Measurements from ENCODE around the gene CMYA5.

CMYA5 gene

GRCh38 chr5:79814699-79815098 lies 125.1 kb downstream of the CMYA5 start:
- Histone ChIP-seq H4K20me1 (ENCODE audit: insufficient read depth) (no peaks in the 10 kb centered on the region), H3K27me3 (ENCODE audit: insufficient read depth, low read depth) (no peaks in the 10 kb centered on the region), H3K9ac (no peak overlapping the region), H3K4me2 (no peak overlapping the region), H3K79me2 (ENCODE audit: insufficient read depth, low read depth) (no peaks in the 10 kb centered on the region), H3K4me3 (IDR thresholded peaks at IDR 0.05; ENCODE audit: insufficient read depth, low read depth, low read length) (no peak overlapping the region), H3K36me3 (ENCODE audit: insufficient read depth) (no peaks in the 10 kb centered on the region), H3K4me1 (ENCODE audit: low read depth, poor library complexity, severe bottlenecking) (no peaks in the 10 kb centered on the region), H2AFZ (ENCODE audit: low read depth) (no peak overlapping the region), H3K27ac (no peak overlapping the region)
- no peak for TF ChIP-seq CTCF (conservative IDR thresholded peaks at IDR 0.05; ENCODE audit: low read depth, low read length)

GRCh38 chr5:79816014-79816413 lies 126.4 kb downstream of the CMYA5 start:
- Histone ChIP-seq H2AFZ (ENCODE audit: low read depth) (no peak overlapping the region), H3K4me3 (IDR thresholded peaks at IDR 0.05; ENCODE audit: insufficient read depth, low read depth, low read length) (no peak overlapping the region), H3K79me2 (ENCODE audit: insufficient read depth, low read depth) (no peaks in the 10 kb centered on the region), H3K4me1 (ENCODE audit: low read depth, poor library complexity, severe bottlenecking) (no peaks in the 10 kb centered on the region), H3K4me2 (no peak overlapping the region), H4K20me1 (ENCODE audit: insufficient read depth) (no peaks in the 10 kb centered on the region), H3K27me3 (ENCODE audit: insufficient read depth, low read depth) (no peaks in the 10 kb centered on the region), H3K9ac (no peak overlapping the region), H3K27ac (no peak overlapping the region), H3K36me3 (ENCODE audit: insufficient read depth) (no peaks in the 10 kb centered on the region)
- TF ChIP-seq CTCF (conservative IDR thresholded peaks at IDR 0.05; ENCODE audit: low read depth, low read length): no peak

GRCh38 chr5:79820648-79821047 lies 131.0 kb downstream of the CMYA5 start:
- no peak overlapping the region for H2AFZ ChIP-seq (ENCODE audit: low read depth)
- TF ChIP-seq CTCF (conservative IDR thresholded peaks at IDR 0.05; ENCODE audit: low read depth, low read length): no peak

GRCh38 chr5:79824444-79824843 lies 134.8 kb downstream of the CMYA5 start:
- Histone ChIP-seq H3K27me3 (ENCODE audit: insufficient read depth, low read depth) (no peaks in the 10 kb centered on the region), H3K4me2 (no peak overlapping the region), H3K79me2 (ENCODE audit: insufficient read depth, low read depth) (no peaks in the 10 kb centered on the region), H3K27ac (no peak overlapping the region), H3K9ac (no peak overlapping the region), H3K4me1 (ENCODE audit: low read depth, poor library complexity, severe bottlenecking) (no peaks in the 10 kb centered on the region), H4K20me1 (ENCODE audit: insufficient read depth) (no peaks in the 10 kb centered on the region), H2AFZ (ENCODE audit: low read depth) (no peak overlapping the region), H3K36me3 (ENCODE audit: insufficient read depth) (no peaks in the 10 kb centered on the region), H3K4me3 (IDR thresholded peaks at IDR 0.05; ENCODE audit: insufficient read depth, low read depth, low read length) (no peak overlapping the region)
- TF ChIP-seq CTCF (conservative IDR thresholded peaks at IDR 0.05; ENCODE audit: low read depth, low read length): no peak

More at GRCh38 chr5:79820648-79821047, 131.0 kb downstream of the CMYA5 start:
- H3K9ac ChIP-seq: no peak overlapping the region
- no peak overlapping the region for H3K4me2 ChIP-seq
- no peaks in the 10 kb centered on the region for H3K36me3 ChIP-seq (ENCODE audit: insufficient read depth)
- H4K20me1 ChIP-seq (ENCODE audit: insufficient read depth): no peaks in the 10 kb centered on the region
- no peaks in the 10 kb centered on the region for H3K79me2 ChIP-seq (ENCODE audit: insufficient read depth, low read depth)
- H3K27me3 ChIP-seq (ENCODE audit: insufficient read depth, low read depth): no peaks in the 10 kb centered on the region
- no peaks in the 10 kb centered on the region for H3K4me1 ChIP-seq (ENCODE audit: low read depth, poor library complexity, severe bottlenecking)
- H3K27ac ChIP-seq: no peak overlapping the region
- no peak overlapping the region for H3K4me3 ChIP-seq (IDR thresholded peaks at IDR 0.05; ENCODE audit: insufficient read depth, low read depth, low read length)

Measured in KMS-11 (cell line).